ENCODE results near the gene SPEM2.

SPEM2 gene

GRCh38 chr17:7476494-7476893 lies 51.1 kb downstream of the SPEM2 start:
- DNase-seq: peak; percentile 37 to 63
- no peak overlapping the region for H3K9ac ChIP-seq (ENCODE audit: low read length)
- H3K79me1 ChIP-seq (ENCODE audit: low read length): peaks cover 19% of the 10 kb centered on the region
- H3K18ac ChIP-seq (ENCODE audit: low read length): no peak overlapping the region
- peaks cover 0 to 2% of the 10 kb centered on the region in 2 experiments for H3K36me3 ChIP-seq (ENCODE audit: control insufficient read depth in 1 of 2, insufficient read depth in 2 of 2, low read length in 2 of 2)
- peaks cover 14% of the 10 kb centered on the region for H3K79me2 ChIP-seq (ENCODE audit: control insufficient read depth, insufficient read depth, low read length, poor library complexity)
- no peak overlapping the region for H2BK12ac ChIP-seq (ENCODE audit: low read length)
- no peak overlapping the region for H3K27ac ChIP-seq (ENCODE audit: low read depth, low read length)
- no peak overlapping the region for H4K12ac ChIP-seq (ENCODE audit: low read depth, low read length)
- no peak overlapping the region for H3K14ac ChIP-seq (ENCODE audit: low read length)
- no peaks in the 10 kb centered on the region for H3K27me3 ChIP-seq (ENCODE audit: insufficient read depth, low read length)
- no peak overlapping the region for H4K8ac ChIP-seq (ENCODE audit: low read depth, low read length)
- no peak overlapping the region for H2BK5ac ChIP-seq (ENCODE audit: low read depth, low read length, poor library complexity)
- H3K23ac ChIP-seq (ENCODE audit: low read length): no peak overlapping the region
- no peak overlapping the region for H4K91ac ChIP-seq (ENCODE audit: low read depth, low read length)
- WGBS (ENCODE audit: extremely low coverage, insufficient coverage, insufficient read length): no CpG with 5 or more reads among the region's 3 CpGs
- no peak overlapping the region for H2AFZ ChIP-seq (ENCODE audit: insufficient read depth, low read length, poor library complexity)
- H2AK5ac ChIP-seq (ENCODE audit: low read length): no peak overlapping the region
- H3K4ac ChIP-seq (ENCODE audit: low read depth, low read length): no peak overlapping the region
- H3K4me2 ChIP-seq (ENCODE audit: low read length): no peak overlapping the region
- no peak overlapping the region for H2BK120ac ChIP-seq (ENCODE audit: insufficient read depth, low read length, poor library complexity)
- no peaks in the 10 kb centered on the region for H3K9me3 ChIP-seq (ENCODE audit: insufficient read depth, low read depth, low read length)
- H3K4me3 ChIP-seq (ENCODE audit: low read depth, low read length): no peak overlapping the region
- H3K4me1 ChIP-seq (ENCODE audit: control insufficient read depth in 1 of 2, insufficient read depth in 2 of 2, low read length in 2 of 2): peaks cover 33 to 40% of the 10 kb centered on the region in 2 experiments

GRCh38 chr17:7476951-7477350 lies 51.5 kb downstream of the SPEM2 start:
- H2BK12ac ChIP-seq (ENCODE audit: low read length): no peak overlapping the region
- DNase-seq: no peak
- no peaks in the 10 kb centered on the region for H3K27me3 ChIP-seq (ENCODE audit: insufficient read depth, low read length)
- no peak overlapping the region for H2AK5ac ChIP-seq (ENCODE audit: low read length)
- no peaks in the 10 kb centered on the region for H3K9me3 ChIP-seq (ENCODE audit: insufficient read depth, low read depth, low read length)
- peaks cover 0 to 2% of the 10 kb centered on the region in 2 experiments for H3K36me3 ChIP-seq (ENCODE audit: control insufficient read depth in 1 of 2, insufficient read depth in 2 of 2, low read length in 2 of 2)
- peaks cover 33 to 40% of the 10 kb centered on the region in 2 experiments for H3K4me1 ChIP-seq (ENCODE audit: control insufficient read depth in 1 of 2, insufficient read depth in 2 of 2, low read length in 2 of 2)
- no peak overlapping the region for H3K14ac ChIP-seq (ENCODE audit: low read length)
- WGBS (ENCODE audit: extremely low coverage, insufficient coverage, insufficient read length): no CpG with 5 or more reads among the region's 5 CpGs
- peak overlapping the region; percentile 28 for H3K18ac ChIP-seq (ENCODE audit: low read length)
- no peak overlapping the region for H2BK5ac ChIP-seq (ENCODE audit: low read depth, low read length, poor library complexity)
- H3K4me2 ChIP-seq (ENCODE audit: low read length): peak overlapping the region; percentile 64
- no peak overlapping the region for H4K91ac ChIP-seq (ENCODE audit: low read depth, low read length)
- no peak overlapping the region for H3K9ac ChIP-seq (ENCODE audit: low read length)
- no peak overlapping the region for H3K23ac ChIP-seq (ENCODE audit: low read length)
- H3K27ac ChIP-seq (ENCODE audit: low read depth, low read length): peak overlapping the region; percentile 13
- H4K8ac ChIP-seq (ENCODE audit: low read depth, low read length): no peak overlapping the region
- no peak overlapping the region for H4K12ac ChIP-seq (ENCODE audit: low read depth, low read length)
- no peak overlapping the region for H2AFZ ChIP-seq (ENCODE audit: insufficient read depth, low read length, poor library complexity)
- H3K4me3 ChIP-seq (ENCODE audit: low read depth, low read length): no peak overlapping the region
- H3K79me2 ChIP-seq (ENCODE audit: control insufficient read depth, insufficient read depth, low read length, poor library complexity): peaks cover 14% of the 10 kb centered on the region
- H3K4ac ChIP-seq (ENCODE audit: low read depth, low read length): no peak overlapping the region
- no peak overlapping the region for H2BK120ac ChIP-seq (ENCODE audit: insufficient read depth, low read length, poor library complexity)
- H3K79me1 ChIP-seq (ENCODE audit: low read length): peaks cover 19% of the 10 kb centered on the region

Data from trophoblast cell (in vitro differentiated cells and primary cell).